ENCODE measurements around the gene NEUROG2.

NEUROG2 gene

GRCh38 chr4:112485930-112486329, 30.1 kb downstream of the NEUROG2 start:
- Histone ChIP-seq H3K36me3 (ENCODE audit: insufficient read depth, low read length) (no peaks in the 10 kb centered on the region), H3K9me3 (ENCODE audit: low read depth, low read length) (peaks cover 2% of the 10 kb centered on the region; the same call in 1 of the 2 replicates), H3K4me3 (no peak overlapping the region), H3K9ac (ENCODE audit: insufficient read length) (no peak overlapping the region), H3K27ac (no peak overlapping the region)
- TF ChIP-seq EZH2 (IDR thresholded peaks at IDR 0.05) (no peak), FOXP2 (optimal IDR thresholded peaks at IDR 0.05; ENCODE audit: control extremely low read depth, extremely low read length, insufficient read depth) (no peak), POLR2AphosphoS5 (IDR thresholded peaks at IDR 0.05; ENCODE audit: borderline replicate concordance, low read depth, low read length) (no peak)
- DNase-seq (ENCODE audit: low read depth, low spot score) = no peak

- H3K36me3 ChIP-seq (ENCODE audit: insufficient read depth, low read length) = no peaks in the 10 kb centered on the region
- H3K4me3 ChIP-seq = no peak overlapping the region
- H3K27ac ChIP-seq = no peak overlapping the region
- no peak for TF ChIP-seq EZH2 (IDR thresholded peaks at IDR 0.05)
- H3K9ac ChIP-seq (ENCODE audit: insufficient read length) = no peak overlapping the region
- no peak for DNase-seq (ENCODE audit: low read depth, low spot score)
- H3K9me3 ChIP-seq (ENCODE audit: low read depth, low read length) = no peaks in the 10 kb centered on the region
These were observed 42.0 kb downstream of the NEUROG2 start for GRCh38 chr4:112473985-112474384.

GRCh38 chr4:112472318-112472717, 43.7 kb downstream of the NEUROG2 start:
- Histone ChIP-seq H3K36me3 (ENCODE audit: insufficient read depth, low read length) (no peaks in the 10 kb centered on the region), H3K4me3 (no peak overlapping the region), H3K27ac (no peak overlapping the region), H3K9ac (ENCODE audit: insufficient read length) (no peak overlapping the region), H3K9me3 (ENCODE audit: low read depth, low read length) (no peaks in the 10 kb centered on the region)
- DNase-seq (ENCODE audit: low read depth, low spot score) = no peak
- no peak for TF ChIP-seq POLR2AphosphoS5 (IDR thresholded peaks at IDR 0.05; ENCODE audit: borderline replicate concordance, low read depth, low read length)
- TF ChIP-seq FOXP2 (optimal IDR thresholded peaks at IDR 0.05; ENCODE audit: control extremely low read depth, extremely low read length, insufficient read depth) = no peak
- TF ChIP-seq EZH2 (IDR thresholded peaks at IDR 0.05) = no peak

All from SK-N-MC (cell line).